ENCODE measurements around the gene CHRNG.
"Not testable (repeated sequence)": the region's sequence is repeated elsewhere in the genome, so short reads cannot be mapped to it uniquely, and the experiment has no call there.

Gene CHRNG

DNA sequence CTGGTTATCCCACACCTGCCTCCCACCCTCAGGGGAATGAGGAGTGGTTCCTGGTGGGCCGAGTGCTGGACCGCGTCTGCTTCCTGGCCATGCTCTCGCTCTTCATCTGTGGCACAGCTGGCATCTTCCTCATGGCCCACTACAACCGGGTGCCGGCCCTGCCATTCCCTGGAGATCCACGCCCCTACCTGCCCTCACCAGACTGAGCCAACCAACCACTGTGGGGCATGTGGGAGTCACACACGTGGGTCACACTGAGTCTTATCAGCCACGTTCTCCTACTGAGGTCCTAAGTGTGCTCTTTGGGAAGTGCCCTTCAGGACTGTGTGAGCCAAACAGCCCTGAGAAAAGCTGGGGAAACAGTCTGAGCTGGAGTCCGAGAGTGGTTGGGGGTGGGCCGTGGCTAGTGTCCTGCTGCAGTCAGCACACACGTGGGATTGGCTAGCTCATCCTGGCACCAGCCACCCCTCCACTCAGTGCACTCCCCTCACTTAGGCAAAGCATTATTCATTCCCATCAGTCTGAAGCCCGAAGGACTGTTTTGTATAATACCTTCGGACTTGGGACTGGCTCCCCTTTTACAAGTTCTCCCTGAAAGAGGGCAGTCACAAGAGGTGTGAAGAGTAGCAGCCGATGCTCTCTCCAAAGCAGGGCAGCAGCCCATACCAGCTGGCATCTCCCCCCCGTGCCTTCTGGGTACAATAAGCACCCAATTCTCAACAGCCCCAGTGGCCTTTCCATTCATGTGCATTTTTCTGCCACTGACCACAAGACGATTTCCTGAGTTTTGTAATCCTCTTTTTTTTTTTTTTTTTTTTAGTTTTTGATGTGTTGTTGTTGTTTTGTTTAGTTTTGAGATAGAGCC is 6.3 kb downstream of the CHRNG start:
- DNase-seq: no peak

DNA sequence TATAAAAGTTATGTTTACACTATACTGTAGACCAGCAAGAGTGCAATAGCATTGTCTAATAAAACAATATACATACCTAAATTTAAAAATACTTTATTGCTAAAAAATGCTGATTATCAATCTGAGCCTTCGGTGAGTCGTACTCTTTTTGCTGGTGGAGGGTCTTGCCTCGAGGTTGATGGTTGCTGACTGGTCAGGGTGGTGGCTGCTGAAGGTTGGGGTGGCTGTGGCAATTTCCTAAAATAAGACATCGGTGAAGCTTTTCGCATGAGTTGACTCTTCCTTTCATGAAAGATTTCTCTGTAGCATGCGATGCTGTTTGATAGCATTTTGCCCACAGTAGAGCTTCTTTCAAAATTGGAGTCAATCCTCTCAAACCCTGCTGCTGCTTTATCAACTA is 8.5 kb downstream of the CHRNG start:
- no peak for DNase-seq

DNA sequence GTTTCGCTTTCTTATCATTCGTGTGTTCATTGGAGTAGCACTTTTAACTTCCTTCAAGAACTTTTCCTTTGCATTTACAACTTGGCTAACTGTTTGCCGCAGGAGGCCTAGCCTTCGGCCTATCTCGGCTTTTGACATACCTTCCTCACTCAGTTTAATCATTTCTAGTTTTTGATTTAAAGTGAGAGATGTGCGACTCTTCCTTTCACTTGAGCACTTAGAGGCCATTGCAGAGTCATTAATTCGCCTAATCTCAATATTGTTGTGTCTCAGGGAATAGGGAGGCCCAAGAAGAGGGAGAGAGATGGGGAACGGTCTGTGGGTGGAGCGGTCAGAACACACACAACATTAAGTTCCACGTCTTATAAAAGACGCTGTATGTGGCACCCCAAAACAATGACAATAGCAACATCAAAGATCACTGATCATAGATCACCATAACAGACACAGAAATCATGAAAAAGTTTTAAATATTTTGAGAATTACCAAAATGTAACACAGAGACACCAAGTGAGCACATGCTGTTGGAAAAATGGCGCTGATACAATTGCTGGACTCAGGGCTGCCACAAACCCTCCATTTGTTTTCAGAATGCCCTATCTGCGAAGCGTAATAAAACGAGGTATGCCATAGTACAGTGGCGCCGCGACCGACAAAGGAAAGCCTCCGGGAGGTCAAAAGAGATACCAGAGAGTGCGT is 10.3 kb downstream of the CHRNG start:
- DNase-seq: no peak

DNA sequence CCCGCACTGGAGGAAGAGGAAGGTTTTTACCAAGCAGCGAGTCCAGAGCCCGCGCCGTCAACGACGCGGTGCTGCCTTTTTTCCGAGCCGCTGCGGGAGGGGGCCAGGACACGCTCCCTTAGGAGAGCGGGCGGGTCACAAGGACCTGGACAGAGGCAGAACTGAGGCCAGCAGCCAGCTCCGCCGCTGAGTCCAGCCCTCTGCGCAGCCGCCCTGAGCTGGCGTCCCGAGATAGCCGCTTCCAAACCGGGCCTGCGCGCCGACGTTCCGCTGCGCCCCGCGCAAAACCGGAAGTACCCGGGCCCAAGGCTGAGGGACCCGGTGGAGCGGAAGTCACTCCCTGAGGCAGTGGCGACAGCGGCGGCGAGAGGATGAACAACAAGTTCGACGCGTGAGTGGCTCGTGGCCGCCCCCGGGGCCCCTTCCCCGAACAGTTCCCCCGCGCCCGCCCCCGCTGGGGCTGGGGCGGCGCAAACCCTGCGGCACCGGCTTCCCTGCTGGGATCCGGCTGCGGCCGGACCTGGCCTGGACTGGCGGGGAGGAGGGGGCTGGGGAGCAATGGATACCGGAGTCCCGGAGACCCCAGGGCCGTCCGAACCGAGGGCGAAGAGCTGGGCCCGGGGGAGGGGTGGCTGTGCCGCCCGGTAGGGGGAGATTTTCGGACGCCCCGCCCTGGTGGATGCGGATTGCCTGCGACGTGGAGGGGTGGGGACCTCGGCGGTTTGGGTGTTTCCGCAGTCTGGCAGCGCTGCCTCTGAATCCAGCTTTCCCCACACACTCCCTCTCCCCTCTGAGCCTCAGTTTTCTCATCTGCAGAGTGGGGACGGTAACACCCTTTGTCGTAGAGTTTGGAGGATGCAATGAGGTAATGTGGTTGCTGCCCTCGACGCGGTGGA is 11.1 kb downstream of the CHRNG start, which contains the start of the genes EIF4E2 and TIGD1:
Gene EIF4E2, plus strand, starts transcription at position 336 of the 896 bp plus-strand sequence. Its CDS starts 36 bp downstream, at position 372.
Gene TIGD1, minus strand, starts transcription at position 204 of the 896 bp plus-strand sequence. CDS start 675 bp downstream, outside the sequence.
- DNase-seq: peak; percentile 87

DNA sequence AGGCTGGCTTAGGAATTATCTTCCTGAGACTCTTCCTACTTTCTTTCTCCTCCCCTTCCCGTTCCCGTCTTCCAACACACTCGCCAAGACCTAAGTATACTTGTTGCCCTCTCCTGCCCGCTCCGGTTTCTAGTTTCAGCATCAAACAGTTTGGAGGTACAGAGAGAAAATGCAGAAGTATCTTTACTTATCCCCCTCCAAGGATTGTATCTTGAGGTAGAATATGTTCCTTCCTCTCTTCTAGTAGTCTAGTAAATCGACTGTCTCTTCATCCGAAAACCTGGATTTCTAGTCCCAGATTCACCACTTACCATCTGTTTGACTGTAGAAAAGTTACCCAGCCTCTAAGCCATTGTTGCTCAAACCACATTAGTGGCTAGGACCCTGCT is 11.8 kb downstream of the CHRNG start:
- no peak for DNase-seq

DNA sequence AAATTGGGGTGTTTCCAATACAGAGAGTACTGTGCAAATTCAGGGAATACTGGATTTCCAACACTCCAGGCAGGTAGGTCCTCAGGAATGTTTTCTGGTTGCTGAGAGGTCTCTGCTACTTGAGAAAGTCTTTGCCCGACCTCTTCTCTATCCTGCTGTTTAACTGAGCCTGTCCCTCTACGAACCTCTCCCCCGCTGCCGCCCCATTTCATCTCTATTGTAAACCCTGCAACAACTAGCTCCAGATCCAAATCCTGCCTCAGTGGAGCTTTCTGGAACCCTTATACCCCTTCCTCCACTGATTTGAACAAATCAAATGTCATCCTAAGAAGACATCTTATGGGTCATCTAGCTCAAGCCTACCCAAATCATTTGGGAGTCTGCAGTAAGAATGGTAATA is 12.3 kb downstream of the CHRNG start:
- DNase-seq: no peak

DNA sequence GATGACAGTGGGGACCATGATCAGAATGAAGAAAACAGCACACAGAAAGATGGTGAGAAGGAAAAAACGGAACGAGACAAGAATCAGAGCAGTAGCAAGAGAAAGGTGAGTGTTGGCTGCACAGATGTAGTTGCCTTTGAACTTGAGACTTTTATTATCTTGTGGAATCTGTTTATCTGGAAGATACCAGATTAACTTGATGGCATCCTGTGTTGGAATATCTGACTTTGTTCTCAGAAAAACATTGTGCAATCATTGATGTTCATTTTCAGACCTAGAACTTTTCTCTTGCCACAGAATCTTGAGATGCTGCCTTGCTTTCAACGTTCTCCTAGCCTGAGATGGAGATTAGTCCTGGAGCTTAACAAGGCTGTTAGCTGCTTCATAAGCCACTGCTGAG is 16.9 kb downstream of the CHRNG start:
- no peak for DNase-seq

DNA sequence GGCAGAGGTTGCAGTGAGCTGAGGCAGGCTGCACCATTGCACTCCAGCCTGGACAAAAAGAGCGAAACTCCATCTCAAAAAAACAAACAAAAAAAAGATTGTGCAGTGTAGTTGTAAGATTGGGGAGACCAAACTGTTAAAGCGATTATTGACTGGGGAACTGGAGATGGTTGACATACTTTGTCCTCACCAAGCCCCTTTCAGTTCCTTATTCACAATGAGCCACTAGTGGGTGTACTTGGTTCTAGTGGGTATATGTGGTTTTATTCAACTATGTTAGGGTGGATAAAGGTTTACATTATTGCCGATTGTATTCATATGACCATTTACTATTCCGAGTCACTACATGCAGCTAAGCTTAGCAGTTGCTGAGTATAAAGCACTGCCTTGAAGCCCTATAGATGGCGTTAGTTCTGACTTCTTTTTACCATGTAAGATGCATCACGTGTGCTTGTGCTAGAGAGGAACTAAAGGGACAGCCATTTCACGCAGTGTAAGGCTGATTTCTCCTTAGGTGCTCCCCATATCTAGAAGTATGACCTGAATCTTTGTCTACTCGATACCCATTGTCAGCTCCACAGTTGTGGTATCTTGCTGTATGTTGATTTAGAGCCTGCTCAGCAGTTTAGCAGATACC is 23.1 kb downstream of the CHRNG start:
- DNase-seq: no peak

DNA sequence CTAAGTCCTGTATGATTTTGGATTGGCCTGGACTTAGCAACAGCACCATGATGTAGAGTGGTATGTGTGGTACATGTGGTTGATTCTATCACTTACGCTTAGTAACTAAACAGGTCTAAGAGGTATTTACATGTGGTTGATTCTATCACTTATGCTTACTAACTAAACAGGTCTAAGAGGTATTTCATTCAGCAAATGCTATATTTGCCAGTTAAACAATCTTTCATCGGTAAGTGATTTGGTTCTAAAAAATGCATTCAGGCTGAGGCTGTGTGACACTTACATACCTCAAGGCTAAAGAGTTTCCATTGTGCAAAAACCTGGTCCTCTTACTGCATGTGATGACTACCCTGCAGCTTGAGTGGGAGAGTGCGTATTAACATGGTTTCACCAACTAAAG is 24.1 kb downstream of the CHRNG start:
- DNase-seq: no peak

DNA sequence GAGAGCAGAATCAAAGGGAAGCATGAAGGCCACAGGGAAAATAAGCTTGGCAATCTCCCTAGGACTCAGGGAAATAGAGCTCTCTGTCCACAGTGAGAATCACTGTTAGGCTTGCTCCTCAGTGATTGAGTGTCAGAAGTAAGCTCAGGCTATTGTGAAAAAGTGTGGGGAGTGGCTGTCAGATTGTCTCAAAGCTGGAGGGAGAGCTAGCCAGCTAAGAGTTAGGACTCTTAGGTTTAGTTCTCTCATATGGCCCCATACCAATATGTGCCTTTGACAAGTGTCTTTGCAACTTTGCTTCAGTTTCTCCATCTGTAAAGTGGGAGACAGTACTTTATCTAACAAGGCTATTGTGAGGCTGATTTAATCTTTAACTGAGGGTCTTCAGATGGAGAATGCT is 28.2 kb downstream of the CHRNG start:
- DNase-seq: no peak

DNA sequence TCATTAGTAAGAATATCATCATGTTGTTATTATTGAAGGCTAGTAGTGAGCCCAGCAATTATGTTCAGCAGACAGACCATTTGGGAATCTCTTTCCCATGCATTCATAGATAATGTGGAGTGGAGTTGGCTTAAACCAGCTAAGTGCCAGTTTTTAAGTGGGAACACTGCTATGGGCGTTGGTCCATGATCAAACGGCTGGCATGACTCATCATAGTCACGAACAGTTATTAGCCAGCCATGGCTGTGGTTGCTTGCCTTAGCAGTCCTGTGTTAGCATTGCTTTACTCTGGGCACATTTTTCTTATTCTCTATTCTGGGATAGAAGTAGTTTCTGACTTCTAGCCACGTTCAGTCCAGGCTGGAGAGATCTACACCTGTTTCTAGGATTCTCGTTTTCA is 28.7 kb downstream of the CHRNG start:
- peak; percentile 50 for DNase-seq

DNA sequence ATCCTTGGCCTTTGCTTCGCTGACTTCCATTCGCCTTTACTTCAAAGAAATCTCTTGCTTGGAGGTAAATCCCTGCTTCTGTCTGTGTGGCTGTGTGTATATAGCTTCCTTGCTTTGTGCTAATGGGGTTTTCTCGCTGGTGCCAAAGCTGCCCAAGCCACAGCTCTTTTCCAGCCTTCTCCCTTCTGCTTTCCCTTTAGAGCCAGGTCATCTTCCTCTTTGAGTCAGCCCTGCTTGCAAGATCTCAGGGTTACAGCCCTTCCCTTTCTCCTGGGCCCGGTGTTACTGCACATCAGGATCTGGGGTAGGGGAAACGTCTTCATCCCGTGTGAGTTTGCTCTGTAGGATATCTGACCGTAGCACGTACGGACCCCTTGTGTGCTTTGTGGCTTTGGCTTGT is 30.0 kb downstream of the CHRNG start:
- no peak for DNase-seq

DNA sequence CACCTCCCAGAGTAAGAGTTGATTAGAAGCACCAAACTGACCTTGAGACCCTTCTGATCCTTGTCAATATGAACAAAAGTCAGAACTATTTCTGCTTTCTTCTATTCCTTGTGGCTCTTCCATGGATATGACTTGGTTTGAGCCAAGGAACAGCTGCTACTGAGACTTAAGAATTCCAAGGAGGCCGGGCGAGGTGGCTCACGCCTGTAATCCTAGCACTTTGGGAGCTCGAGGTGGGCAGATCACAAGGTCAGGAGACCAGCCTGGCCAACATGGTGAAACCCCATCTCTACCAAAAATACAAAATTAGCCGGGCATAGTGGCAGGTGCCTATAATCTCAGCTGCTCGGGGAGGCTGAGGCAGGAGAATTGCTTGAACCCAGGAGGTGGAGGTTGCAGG is 31.0 kb downstream of the CHRNG start:
- not testable (repeated sequence) for DNase-seq

DNA sequence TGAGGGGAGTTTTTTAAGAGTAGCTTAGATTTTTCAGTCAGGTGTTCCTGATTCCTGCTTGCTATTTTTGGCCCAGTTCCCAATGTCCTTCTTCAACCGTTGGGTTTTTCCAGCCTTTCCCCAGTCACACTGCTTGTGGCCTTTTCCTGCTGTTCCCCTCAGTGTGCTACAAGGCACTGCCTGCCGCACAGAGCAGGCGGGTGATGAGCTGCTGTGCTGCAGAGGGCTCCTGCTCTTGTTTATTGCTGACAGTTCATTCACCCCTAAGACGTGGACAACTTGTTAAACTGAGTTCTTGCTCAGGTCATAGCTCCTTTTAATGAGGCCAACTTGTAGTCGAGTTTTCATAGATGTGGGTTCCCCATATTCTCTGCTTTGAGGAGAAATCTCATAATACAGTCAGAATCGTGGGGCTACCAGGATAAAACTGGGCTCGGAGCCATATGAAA is 31.6 kb downstream of the CHRNG start:
- DNase-seq: no peak

DNA sequence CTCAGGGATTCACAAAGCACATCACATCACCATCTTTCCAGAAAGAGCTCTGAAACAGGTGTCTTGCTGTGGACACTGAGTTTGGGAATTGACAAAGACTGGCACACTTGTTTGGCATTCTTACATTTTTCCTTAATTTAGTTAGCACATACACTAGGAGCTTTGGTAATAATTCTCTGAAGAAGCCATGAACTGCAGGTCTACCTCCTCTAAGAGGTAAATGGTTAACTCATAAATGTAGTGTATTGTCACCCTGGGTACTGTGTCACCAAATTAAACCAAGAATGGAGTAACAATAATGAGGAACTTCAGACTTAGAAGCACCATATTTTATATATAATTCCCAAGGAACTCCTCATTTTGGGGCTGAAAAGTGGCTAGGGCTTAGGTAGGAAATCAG is 33.5 kb downstream of the CHRNG start:
- DNase-seq: no peak

DNA sequence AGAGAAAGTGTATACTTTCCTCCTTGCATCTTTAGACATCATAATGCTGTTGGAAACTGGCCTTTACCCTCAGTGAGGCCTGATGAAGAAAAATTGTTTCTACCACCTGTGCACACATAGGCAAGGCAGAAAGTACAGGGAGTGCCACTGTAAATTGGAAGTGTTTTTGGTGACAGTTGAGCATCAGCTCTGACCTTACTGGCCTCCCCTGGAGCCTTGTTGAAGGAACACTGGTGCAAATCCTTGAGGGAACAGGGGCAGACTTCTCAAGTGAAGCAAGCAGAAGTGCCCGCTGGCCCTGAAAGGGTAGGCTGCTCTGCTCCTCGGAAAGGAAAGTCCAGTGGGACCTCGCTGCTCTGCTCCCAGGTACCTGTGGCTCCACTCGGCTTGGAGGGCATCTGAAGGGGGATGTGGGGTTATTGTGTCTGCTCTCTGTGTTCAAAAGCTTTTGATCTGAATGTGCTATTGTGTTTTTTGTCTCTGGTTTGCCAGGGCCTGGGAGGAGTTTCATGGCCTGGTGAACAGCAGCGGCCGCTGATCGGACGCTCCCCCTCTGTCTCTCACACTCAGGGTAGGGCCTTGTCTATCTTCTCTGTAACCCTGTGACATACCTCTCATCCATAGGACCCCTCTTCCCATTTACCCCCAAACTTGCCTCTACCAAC is 34.4 kb downstream of the CHRNG start:
- no peak for DNase-seq

DNA sequence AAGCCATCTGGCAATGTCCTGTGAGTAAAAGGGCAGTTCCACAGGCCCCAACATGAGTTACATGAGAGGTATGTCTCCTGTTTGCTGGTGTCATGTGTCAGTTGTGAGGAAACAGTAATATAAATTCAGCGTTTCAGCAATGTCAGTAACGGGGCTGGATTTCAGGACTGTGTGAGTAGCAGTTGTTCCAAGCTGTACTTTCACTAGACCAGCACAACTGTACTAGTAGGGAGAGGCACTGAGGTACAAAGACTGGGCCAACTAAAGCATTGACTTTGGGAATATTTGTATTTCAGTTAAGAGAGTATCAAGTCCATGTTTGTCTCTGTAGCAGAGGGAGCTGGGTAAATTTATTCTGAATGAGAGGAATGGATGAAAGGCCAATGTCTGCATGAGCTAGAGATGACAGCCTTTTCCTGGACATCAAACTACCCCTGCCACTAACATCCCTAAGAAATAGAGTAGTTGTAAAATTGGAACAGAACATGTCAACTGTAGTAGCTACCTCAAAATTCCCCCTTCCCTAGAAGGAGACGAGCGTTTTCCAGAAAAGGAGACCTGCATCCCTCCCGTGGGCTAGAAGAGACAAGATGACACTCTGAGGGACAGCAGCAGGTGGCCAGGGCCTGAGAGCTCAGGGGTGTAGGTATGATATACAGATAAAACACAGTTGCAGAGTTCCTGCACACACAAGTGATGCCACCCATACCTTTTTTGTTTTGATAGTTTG is 35.3 kb downstream of the CHRNG start:
- no peak for DNase-seq

DNA sequence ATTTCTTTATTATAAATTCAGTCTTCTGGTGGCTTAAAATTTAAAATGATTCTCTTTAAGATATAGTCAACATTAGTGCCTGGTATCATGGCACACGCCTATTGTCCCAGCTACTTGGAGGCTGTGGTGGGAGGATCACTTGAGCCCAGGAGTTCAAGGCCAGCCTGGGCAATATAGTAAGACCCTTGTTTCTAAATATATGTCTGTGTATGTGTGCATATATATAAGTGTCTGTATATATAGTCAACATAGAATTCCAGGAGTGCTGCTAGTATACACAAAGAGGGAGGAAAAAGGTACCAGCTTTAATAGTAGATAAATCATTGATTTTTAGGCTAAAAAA is 35.9 kb downstream of the CHRNG start:
- DNase-seq: no peak

DNA sequence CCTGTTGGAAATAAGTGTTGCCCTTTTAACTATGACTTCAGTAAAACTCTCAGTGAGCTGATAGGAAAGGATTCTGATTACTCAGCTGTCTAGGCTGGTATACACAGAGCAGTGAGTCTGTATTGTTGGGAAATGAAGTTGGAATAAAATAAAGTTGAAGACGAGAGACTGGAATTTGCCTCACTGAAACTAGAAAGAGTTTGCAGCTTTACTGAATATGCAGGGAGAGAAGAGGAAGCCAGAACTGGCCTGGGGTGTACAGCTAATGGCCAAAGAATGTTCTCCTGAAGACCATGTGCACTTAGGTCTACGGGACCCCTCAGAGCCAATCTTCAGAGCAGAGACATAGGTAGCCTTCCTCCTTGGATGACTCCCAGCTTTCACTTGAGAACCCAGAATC is 37.5 kb downstream of the CHRNG start:
- no peak for DNase-seq

DNA sequence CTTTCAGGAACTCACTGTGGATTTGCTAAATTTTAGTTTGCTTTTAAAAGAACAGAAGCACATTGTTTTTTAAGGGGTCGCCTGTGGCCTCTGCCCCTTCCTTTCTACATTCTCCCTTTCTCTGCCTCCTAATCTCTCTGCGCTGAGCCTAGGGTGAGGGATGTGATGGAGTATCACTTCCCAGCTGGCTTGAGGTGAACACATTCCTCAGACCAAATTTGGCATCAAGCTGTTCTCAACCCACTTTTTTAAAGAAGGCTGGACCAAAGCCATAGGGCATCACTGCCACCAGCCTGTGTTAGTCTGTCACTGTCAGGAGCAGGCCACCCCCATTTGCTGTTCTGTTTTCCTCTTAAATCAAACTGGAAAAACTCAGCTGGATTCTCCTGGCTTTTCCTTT is 38.3 kb downstream of the CHRNG start:
- no peak for DNase-seq

DNA sequence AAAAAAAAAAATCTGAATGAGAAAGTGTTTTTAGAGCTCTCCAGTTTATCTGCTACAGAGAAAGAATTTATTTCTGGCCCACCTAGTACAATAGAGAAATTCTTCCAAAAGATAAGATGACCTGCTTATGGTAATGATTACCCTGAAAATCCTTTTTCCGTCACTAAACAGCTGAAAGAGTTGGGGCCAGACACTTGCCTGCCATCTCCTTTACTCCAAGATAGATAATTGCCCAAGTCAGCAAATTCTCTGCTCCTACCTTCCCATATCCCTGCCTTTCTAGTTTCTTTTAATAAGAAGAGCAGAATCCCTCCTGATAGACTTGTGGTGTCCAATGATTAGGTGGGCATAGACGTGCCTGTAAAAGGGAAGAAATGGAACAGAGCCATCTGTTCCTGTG is 39.1 kb downstream of the CHRNG start:
- no peak for DNase-seq

DNA sequence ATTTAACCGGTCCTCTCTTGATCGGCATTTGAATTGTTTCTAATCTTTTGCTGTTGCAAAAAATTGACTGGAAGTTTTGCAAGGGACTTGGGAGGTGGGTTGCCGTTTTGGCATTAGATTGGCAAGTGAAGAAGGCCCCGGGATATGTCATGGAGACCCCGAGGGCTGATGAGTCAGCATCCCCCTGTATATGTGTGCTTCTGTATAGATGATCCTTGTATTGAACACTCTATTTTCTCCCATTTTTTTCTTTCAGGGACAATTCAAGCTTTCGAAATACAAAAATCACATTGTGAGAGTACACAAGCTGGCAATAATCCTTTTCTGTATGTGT is 41.1 kb downstream of the CHRNG start:
- DNase-seq: no peak

All from NCI-H226 (cell line).